SK-N-MC (cell line): ENCODE measurements around the gene DHCR7.

Experiments
- EZH2 ChIP-seq: fragments of 200-600 bp; sonication (generic); IDR thresholded peaks from one replicate; pipeline ENCODE4 v1.6.1; 2017; ENCODE audit warnings: antibody characterized with exemption
- POLR2AphosphoS5 ChIP-seq: IDR thresholded peaks from 2 replicates; pipeline ENCODE4 v1.6.1; 2012; ENCODE audit warnings: mild to moderate bottlenecking, low read depth, low read length, borderline replicate concordance

DNA sequence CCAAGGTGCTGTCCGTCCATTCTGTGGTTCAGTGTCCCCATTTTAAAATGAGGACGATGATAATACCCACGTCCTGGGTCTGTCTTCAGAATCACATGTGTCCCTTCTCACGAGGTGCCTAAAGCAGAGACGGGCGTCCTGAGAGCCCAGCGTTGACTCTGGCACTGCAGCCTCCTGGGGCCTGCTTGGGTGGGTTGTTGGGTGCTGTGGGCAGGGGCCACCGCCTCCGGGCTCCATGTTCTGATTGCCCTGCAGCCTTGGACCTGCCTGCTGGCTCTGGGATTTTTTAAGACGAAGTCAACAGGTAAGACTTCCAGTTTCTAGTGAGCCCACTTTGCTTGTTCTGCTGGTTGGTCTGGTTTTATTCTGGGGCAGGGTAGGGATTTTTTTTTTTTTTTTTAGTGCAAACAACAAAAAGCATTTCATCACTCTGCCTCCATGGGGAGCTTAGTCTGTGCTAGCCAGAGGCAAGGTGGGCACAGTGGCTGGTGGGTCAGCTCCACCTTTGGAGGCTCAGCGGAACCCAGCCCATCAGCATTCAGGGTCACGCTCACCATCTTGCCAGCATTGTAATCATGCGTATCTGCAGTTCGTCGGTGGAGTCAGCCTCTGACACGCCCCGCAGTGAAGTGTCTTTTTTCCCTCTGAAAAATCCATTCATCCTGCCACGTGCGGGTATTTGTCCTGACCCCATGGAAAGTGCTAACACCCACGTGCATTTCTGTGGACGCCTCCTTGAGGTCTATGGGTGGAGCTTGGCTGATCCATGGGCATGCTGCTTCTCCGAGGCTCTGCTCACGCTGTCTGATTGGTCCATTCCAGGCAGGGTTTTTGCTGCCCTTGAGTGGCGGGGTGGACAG lies 33.1 kb upstream of the DHCR7 start:
- TF ChIP-seq POLR2AphosphoS5 (no peak), EZH2 (no peak)
